Fibroblast of lung (primary cell): ENCODE data around the gene CRB1. TPM values are rescaled to one million over a fixed set of nuclear protein-coding genes. Genes with fewer than 3 reads are reported as not detected.
A peak's percentile ranks its signal among the peaks of the same experiment; 100 is the strongest.

Experiments
- DNase-seq, 2 donors: peaks; one replicate each; pipeline versions ENCODE4 v3.0.0 to v3.0.0-alpha.2; 2010; ENCODE audit warnings: low read depth in 2 of 2
- H2AFZ ChIP-seq: 2 replicates; pipeline ENCODE4 v1.5.1; 2012; ENCODE audit warnings: low read length, control low read depth, inconsistent platforms
- H3K27ac ChIP-seq: 2 replicates; pipeline ENCODE4 v1.5.1; 2011; ENCODE audit warnings: low read length, control low read depth; ENCODE audit not compliant: insufficient read depth
- H3K27me3 ChIP-seq: 2 replicates; pipeline ENCODE4 v1.5.1; 2011; ENCODE audit warnings: mild to moderate bottlenecking, low read length; ENCODE audit not compliant: control insufficient read depth, insufficient read depth
- H3K36me3 ChIP-seq: 2 replicates; pipeline ENCODE4 v1.5.1; 2011; ENCODE audit warnings: low read length; ENCODE audit not compliant: control insufficient read depth, insufficient read depth
- H3K4me1 ChIP-seq: 2 replicates; pipeline ENCODE4 v1.5.1; 2011; ENCODE audit warnings: low read length; ENCODE audit not compliant: control insufficient read depth, insufficient read depth; ENCODE audit errors: extremely low read depth
- H3K4me2 ChIP-seq: 2 replicates; pipeline ENCODE4 v1.5.1; 2011; ENCODE audit warnings: low read length, control low read depth; ENCODE audit not compliant: insufficient read depth; ENCODE audit errors: extremely low read depth
- H3K4me3 ChIP-seq, 4 experiments: fragments of 200-600 bp in 1 of 4; sonication (generic) in 1 of 4; replicated peaks in 1 of 4; 2 replicates each; pipeline ENCODE4 v1.5.1; 2011 to 2016; ENCODE audit warnings: low read length in 4 of 4, low read depth in 3 of 4, mild to moderate bottlenecking in 3 of 4, control low read depth in 2 of 4, inconsistent platforms in 1 of 4, mixed read lengths in 1 of 4; ENCODE audit not compliant: insufficient read depth in 1 of 4; ENCODE audit errors: control extremely low read depth in 1 of 4
- H3K79me2 ChIP-seq: 2 replicates; pipeline ENCODE4 v1.5.1; 2012; ENCODE audit warnings: mild to moderate bottlenecking, low read length, inconsistent platforms; ENCODE audit not compliant: control insufficient read depth, insufficient read depth
- H3K9ac ChIP-seq: 2 replicates; pipeline ENCODE4 v1.5.1; 2011; ENCODE audit warnings: mild to moderate bottlenecking, low read length, control low read depth; ENCODE audit not compliant: insufficient read depth
- H3K9me3 ChIP-seq: 2 replicates; pipeline ENCODE4 v1.5.1; 2012; ENCODE audit warnings: low read depth, low read length; ENCODE audit not compliant: control insufficient read depth, insufficient read depth
- H4K20me1 ChIP-seq: 2 replicates; pipeline ENCODE4 v1.5.1; 2011; ENCODE audit warnings: low read length; ENCODE audit not compliant: control insufficient read depth, insufficient read depth; ENCODE audit errors: extremely low read depth
- CTCF ChIP-seq, 2 donors: IDR thresholded peaks in 1 of 2; conservative IDR thresholded peaks in 1 of 2; 1 replicate in 1 of 2; 2 replicates in 1 of 2; pipeline ENCODE4 v1.5.1; 2011 to 2012; ENCODE audit warnings: low read length in 2 of 2, control low read depth in 1 of 2, inconsistent platforms in 1 of 2, low read depth in 1 of 2, mild to moderate bottlenecking in 1 of 2
- EZH2 ChIP-seq: IDR thresholded peaks from 2 replicates; pipeline ENCODE4 v1.5.1; 2012; ENCODE audit warnings: low read length, control low read depth, mild to moderate bottlenecking; ENCODE audit errors: missing control alignments
- polyA plus RNA-seq, 2 donors: library from polyadenylated mRNA; depleted of rRNA in 1 of 2; stranded (reverse) in 1 of 2; unstranded in 1 of 2; fragments of >200 nt; gene quantifications; 2 replicates each; pipeline ENCODE4 v1.2.1, GENCODE V29; 2011 to 2012; ENCODE audit warnings: missing spikeins in 1 of 2
- total RNA-seq: library from RNA; depleted of rRNA; stranded (reverse); fragments of >200 nt; gene quantifications from 2 replicates; pipeline ENCODE4 v1.2.1, GENCODE V29; 2014

Gene CRB1
- total and polyA plus RNA-seq, 2 donors (not counting 1 experiment from before 2014, with no cell fraction given): 0.05 to 0.66 TPM

GRCh38 chr1:197444755-197445154, 176.7 kb downstream of the CRB1 start:
- peak; percentile 33 to 43 for DNase-seq
- Histone ChIP-seq H3K4me1 (no peaks in the 10 kb centered on the region), H3K27me3 (no peaks in the 10 kb centered on the region), H3K27ac (no peak overlapping the region), H3K79me2 (no peaks in the 10 kb centered on the region), H3K4me2 (no peak overlapping the region), H3K4me3 (no peak overlapping the region), H3K9ac (no peak overlapping the region), H3K36me3 (no peaks in the 10 kb centered on the region), H2AFZ (no peak overlapping the region), H3K9me3 (no peaks in the 10 kb centered on the region), H4K20me1 (no peaks in the 10 kb centered on the region)
- no peak for TF ChIP-seq EZH2
- no peak for TF ChIP-seq CTCF (conservative IDR thresholded peaks at IDR 0.05 in 1 of 2, IDR thresholded peaks at IDR 0.05 in 1 of 2; ENCODE audit: low read depth in 1 of 2, low read length in 2 of 2)

GRCh38 chr1:197448121-197448779, 180.2 kb downstream of the CRB1 start:
- no peaks in the 10 kb centered on the region for H4K20me1 ChIP-seq
- no peaks in the 10 kb centered on the region for H3K9me3 ChIP-seq
- TF ChIP-seq EZH2 (no peak), CTCF (conservative IDR thresholded peaks at IDR 0.05 in 1 of 2, IDR thresholded peaks at IDR 0.05 in 1 of 2; ENCODE audit: low read depth in 1 of 2, low read length in 2 of 2) (no peak)
- no peak overlapping the region for H3K9ac ChIP-seq
- H2AFZ ChIP-seq: no peak overlapping the region
- H3K4me2 ChIP-seq: no peak overlapping the region
- H3K79me2 ChIP-seq: no peaks in the 10 kb centered on the region
- no peak overlapping the region for H3K27ac ChIP-seq
- no peak overlapping the region for H3K4me3 ChIP-seq
- H3K4me1 ChIP-seq: no peaks in the 10 kb centered on the region
- no peaks in the 10 kb centered on the region for H3K36me3 ChIP-seq
- DNase-seq: no peak
- H3K27me3 ChIP-seq: no peaks in the 10 kb centered on the region

GRCh38 chr1:197451381-197451780, 183.3 kb downstream of the CRB1 start:
- no peaks in the 10 kb centered on the region for H3K4me1 ChIP-seq
- H3K27me3 ChIP-seq: no peaks in the 10 kb centered on the region
- no peak overlapping the region for H3K9ac ChIP-seq
- H3K36me3 ChIP-seq: no peaks in the 10 kb centered on the region
- H3K4me2 ChIP-seq: no peak overlapping the region
- TF ChIP-seq CTCF (conservative IDR thresholded peaks at IDR 0.05 in 1 of 2, IDR thresholded peaks at IDR 0.05 in 1 of 2; ENCODE audit: low read depth in 1 of 2, low read length in 2 of 2): no peak
- no peak for TF ChIP-seq EZH2
- no peaks in the 10 kb centered on the region for H3K79me2 ChIP-seq
- no peaks in the 10 kb centered on the region for H3K9me3 ChIP-seq
- H2AFZ ChIP-seq: no peak overlapping the region
- H3K27ac ChIP-seq: no peak overlapping the region
- no peaks in the 10 kb centered on the region for H4K20me1 ChIP-seq
- DNase-seq: peak in 1 of 2 donors; percentile 94
- no peak overlapping the region for H3K4me3 ChIP-seq
